ENCODE results near the gene FAM174C. TPM values are rescaled to one million over a fixed set of nuclear protein-coding genes. Genes with fewer than 3 reads are reported as not detected.

The FAM174C gene
- total and polyA plus RNA-seq, 8 donors, result 10.6 to 58.7 (median 19.4) TPM

- intact Hi-C loops (cut with DNase I), result no loop called here
Measured at GRCh38 chr19:1234051-1234954, 41.0 kb upstream of the FAM174C start.

GRCh38 chr19:1234955-1235380, 40.4 kb upstream of the FAM174C start:
- Histone ChIP-seq H3K36me3 (no peaks in the 10 kb centered on the region), H3K27ac (no peak overlapping the region), H3K27me3 (peaks cover 0 to 52% of the 10 kb centered on the region in 2 donors), H3K9me3 (no peaks in the 10 kb centered on the region), H3K4me1 (peaks cover 10 to 45% of the 10 kb centered on the region in 2 donors), H3K4me3 (no peak overlapping the region)
- ATAC-seq (no peak), DNase-seq (no peak)
- TF ChIP-seq, protein P1, sequence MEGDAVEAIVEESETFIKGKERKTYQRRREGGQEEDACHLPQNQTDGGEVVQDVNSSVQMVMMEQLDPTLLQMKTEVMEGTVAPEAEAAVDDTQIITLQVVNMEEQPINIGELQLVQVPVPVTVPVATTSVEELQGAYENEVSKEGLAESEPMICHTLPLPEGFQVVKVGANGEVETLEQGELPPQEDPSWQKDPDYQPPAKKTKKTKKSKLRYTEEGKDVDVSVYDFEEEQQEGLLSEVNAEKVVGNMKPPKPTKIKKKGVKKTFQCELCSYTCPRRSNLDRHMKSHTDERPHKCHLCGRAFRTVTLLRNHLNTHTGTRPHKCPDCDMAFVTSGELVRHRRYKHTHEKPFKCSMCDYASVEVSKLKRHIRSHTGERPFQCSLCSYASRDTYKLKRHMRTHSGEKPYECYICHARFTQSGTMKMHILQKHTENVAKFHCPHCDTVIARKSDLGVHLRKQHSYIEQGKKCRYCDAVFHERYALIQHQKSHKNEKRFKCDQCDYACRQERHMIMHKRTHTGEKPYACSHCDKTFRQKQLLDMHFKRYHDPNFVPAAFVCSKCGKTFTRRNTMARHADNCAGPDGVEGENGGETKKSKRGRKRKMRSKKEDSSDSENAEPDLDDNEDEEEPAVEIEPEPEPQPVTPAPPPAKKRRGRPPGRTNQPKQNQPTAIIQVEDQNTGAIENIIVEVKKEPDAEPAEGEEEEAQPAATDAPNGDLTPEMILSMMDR (IDR thresholded peaks at IDR 0.05), result no peak
- intact Hi-C loops (cut with DNase I), result no loop called here

More at GRCh38 chr19:1234051-1234954, 41.0 kb upstream of the FAM174C start:
- no peaks in the 10 kb centered on the region for H3K36me3 ChIP-seq
- peaks cover 10 to 40% of the 10 kb centered on the region in 2 donors for H3K4me1 ChIP-seq
- no peaks in the 10 kb centered on the region for H3K9me3 ChIP-seq
- TF ChIP-seq, protein P1 (IDR thresholded peaks at IDR 0.05), result no peak
- no peak overlapping the region for H3K27ac ChIP-seq
- no peak overlapping the region for H3K4me3 ChIP-seq
- ATAC-seq, result no peak
- H3K27me3 ChIP-seq, result peaks cover 0 to 46% of the 10 kb centered on the region in 2 donors
- no peak for DNase-seq

DNA sequence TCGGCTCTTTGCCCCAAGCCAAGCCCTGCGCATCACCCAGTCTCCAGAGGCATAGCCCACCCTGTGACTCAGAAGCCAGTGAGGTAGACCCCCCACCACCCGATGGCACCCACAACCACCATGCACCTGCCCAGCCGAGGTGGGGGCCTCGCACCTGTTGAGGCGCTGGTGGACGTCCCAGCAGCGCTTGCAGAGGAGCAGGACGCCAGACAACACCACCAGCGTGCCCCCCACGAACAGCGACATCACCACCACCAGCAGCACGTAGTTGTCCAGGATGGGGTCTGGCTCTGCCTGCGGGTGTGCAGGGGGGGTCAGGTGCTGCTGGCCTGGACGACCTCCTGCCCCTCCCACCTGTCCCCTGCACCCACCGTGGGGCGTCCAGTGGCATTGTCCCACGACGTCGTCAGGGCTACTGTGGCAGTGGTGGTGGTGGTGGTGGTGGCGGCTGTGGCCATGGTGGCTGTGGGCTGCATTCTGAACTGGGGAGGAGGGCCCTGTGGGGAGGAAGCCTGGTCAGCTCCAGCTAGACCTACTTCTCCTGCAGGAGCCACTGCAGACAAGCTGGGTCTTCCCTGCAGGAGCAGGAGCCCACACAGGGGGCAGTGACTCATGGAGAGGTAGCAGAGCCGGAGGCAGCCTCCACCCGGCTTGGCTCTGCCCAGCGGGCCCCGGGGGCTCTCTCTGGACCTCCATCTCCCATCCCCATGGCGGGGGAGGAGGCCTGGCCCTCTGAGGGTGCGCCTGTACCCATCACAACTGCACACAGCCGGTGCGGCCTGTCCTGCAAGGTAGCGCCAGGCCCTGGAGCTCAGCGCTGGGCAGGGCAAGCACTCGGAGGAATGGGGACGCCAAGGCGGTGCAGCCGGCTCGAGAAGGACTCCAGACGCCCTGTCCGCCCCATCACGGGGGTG, 39.4 kb upstream of the FAM174C start:
- ATAC-seq, result no peak
- Histone ChIP-seq H3K27ac (no peak overlapping the region), H3K9me3 (no peaks in the 10 kb centered on the region), H3K4me1 (peaks cover 13 to 54% of the 10 kb centered on the region in 2 donors), H3K36me3 (no peaks in the 10 kb centered on the region), H3K27me3 (peaks cover 0 to 59% of the 10 kb centered on the region in 2 donors), H3K4me3 (no peak overlapping the region)
- DNase-seq, result no peak
- TF ChIP-seq, protein P1 (IDR thresholded peaks at IDR 0.05), result no peak
- intact Hi-C loops (cut with DNase I), result no loop called here

- H3K4me3 ChIP-seq, result peak overlapping the region in 1 of 2 donors; percentile 46
- intact Hi-C loops (cut with DNase I), result no loop called here
- no peak for ATAC-seq
Measured at GRCh38 chr19:1236576-1236975, 38.8 kb upstream of the FAM174C start.

More at GRCh38 chr19:1236576-1236975, 38.8 kb upstream of the FAM174C start:
- Histone ChIP-seq H3K27ac (no peak overlapping the region), H3K4me1 (peaks cover 18 to 61% of the 10 kb centered on the region in 2 donors), H3K9me3 (no peaks in the 10 kb centered on the region), H3K36me3 (no peaks in the 10 kb centered on the region), H3K27me3 (peaks cover 0 to 59% of the 10 kb centered on the region in 2 donors)
- DNase-seq, result no peak
- TF ChIP-seq, protein P1 (IDR thresholded peaks at IDR 0.05), result no peak

Measured in left lung (tissue), 10 donors.